Erythroblast (primary cell): ENCODE results near the gene CARD10.
A peak's percentile ranks its signal among the peaks of the same experiment; 100 is the strongest.

Experiments used
- DNase-seq, 2 experiments: peaks; one replicate each; lab custom pipeline; 2025; lab: John Stamatoyannopoulos, UW
- GATA1 ChIP-seq: IDR thresholded peaks from 2 replicates; pipeline ENCODE4 v1.6.1; 2011; ENCODE audit warnings: low read depth, mild to moderate bottlenecking, control low read depth, low read length, moderate library complexity
- POLR2A ChIP-seq: IDR thresholded peaks from 2 replicates; pipeline ENCODE4 v1.6.1; 2011; ENCODE audit warnings: mild to moderate bottlenecking, low read length

Gene CARD10

DNA sequence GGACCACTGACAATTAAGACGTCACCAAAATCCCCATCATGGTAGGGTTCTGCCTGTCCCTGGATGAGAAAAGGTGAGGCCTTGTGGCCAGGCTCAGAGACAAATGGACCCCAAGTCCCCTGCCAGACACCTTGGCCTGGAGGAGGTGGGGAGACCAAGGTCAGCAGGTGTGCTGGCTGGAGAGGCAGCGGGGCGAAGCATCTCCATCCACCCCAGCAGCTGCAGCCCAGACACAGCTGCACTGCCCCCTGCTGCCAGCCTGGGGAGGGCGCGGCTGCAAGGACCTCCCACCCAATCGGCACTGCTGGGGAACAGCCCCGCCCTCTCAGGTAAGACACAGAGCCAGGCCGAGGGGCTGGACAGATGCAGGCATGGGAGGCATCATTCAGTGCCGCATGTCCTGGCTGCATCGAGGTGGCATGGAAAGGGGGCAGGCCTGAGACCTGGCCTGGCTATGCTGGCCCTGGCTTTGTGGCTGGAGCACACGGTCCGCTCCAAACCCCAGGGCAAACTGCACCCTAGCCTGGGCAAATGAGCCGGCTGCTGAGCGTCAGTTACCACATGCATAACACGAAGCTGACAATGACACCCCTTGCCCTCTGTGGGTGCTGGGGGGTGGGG, 20.8 kb downstream of the CARD10 start:
- peak; percentile 42 to 44 for DNase-seq
- TF ChIP-seq GATA1 (no peak), POLR2A (no peak)

DNA sequence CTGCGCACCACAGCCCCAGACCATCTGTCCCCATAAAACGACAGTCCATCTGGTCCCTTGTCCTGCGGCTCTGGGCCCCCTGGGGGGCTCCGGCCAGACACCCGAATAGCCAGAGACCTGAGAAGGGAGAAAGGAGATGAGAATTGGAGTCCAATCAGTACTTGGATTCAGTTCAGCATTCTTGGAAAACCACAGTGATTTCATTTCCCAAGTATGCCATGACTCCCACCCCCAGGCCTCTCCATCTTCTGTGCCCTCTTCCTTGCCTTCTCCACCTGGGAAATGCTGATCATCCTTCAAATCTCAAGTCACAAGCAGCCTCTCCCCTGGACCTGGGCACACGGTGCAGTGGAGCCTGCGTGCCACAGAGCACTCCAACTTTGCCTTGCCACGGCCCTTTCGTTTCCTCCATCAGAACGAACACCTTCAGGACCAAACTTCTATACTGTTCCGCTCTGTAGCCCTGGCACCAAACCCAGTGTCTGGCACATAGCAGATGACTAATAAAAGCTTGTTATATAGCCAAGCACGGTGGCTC, 22.1 kb downstream of the CARD10 start:
- DNase-seq, result no peak
- no peak for TF ChIP-seq POLR2A

DNA sequence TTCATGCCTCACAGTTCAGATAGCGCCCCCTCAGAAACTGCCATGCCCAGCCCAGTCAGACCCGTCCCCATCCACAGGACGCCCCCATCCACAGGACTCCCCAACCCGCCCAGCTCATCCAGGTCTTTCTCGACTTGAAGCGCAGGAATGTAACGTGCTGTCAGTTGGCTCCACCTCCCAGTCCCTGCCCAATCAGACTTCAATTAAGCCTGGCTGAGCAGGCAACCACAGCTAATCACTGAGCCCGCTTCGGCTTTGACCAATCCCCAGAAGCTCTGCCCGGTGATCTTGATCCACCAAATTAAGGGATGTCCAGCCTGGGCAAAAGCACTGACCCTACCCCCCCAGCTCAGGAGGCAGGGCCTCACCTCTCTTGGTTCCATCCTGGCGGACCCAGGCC, 22.6 kb downstream of the CARD10 start:
- TF ChIP-seq POLR2A (no peak), GATA1 (no peak)
- DNase-seq, result no peak

GRCh38 chr22:37493979-37494378, 25.2 kb downstream of the CARD10 start:
- TF ChIP-seq GATA1 (no peak), POLR2A (no peak)
- DNase-seq, result no peak

DNA sequence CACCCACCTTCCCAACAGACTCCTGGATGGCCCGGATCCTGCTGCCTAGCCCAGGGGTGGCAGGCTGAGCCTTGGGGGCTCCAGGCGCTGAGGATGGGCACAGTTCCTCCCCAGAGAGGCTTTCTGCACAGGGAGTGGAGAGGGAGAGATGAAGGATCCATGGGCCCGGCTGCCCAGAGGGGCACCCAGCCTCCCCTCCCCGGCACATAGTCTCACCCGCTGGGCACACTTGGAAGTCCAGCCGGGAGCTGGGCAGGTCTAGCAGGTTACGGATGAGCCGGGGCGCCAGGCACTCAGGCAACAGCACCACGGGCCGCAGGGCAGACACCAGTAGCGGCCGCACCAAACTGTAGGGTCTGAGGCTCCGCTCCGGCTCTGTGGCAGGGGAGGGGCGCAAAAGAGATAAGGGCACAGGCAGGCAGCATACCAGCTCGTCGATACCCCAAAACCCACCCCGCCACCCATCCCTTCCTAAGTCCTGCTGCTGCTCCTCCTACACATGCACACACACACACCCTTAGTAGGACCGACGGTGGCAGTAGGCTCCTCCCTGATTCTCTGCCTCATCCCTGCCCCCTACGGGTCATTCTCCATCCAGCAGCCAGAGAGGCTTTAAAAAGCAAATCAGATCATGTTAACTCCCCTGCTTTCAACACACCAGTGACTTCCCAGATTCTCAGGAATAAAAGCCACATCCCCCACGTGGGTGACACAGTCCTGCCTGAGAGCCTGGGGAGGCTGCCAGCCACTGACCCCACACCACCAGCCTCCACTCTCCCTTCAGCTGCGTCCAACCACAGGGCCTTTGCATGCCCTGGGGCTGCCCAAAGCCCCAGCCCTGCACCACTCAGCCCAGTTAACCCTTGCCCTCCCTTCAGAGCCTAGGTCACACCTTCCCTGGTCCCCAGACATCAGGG, 26.5 kb downstream of the CARD10 start:
- TF ChIP-seq POLR2A, result no peak
- no peak for TF ChIP-seq GATA1
- peak; percentile 49 to 54 for DNase-seq

DNA sequence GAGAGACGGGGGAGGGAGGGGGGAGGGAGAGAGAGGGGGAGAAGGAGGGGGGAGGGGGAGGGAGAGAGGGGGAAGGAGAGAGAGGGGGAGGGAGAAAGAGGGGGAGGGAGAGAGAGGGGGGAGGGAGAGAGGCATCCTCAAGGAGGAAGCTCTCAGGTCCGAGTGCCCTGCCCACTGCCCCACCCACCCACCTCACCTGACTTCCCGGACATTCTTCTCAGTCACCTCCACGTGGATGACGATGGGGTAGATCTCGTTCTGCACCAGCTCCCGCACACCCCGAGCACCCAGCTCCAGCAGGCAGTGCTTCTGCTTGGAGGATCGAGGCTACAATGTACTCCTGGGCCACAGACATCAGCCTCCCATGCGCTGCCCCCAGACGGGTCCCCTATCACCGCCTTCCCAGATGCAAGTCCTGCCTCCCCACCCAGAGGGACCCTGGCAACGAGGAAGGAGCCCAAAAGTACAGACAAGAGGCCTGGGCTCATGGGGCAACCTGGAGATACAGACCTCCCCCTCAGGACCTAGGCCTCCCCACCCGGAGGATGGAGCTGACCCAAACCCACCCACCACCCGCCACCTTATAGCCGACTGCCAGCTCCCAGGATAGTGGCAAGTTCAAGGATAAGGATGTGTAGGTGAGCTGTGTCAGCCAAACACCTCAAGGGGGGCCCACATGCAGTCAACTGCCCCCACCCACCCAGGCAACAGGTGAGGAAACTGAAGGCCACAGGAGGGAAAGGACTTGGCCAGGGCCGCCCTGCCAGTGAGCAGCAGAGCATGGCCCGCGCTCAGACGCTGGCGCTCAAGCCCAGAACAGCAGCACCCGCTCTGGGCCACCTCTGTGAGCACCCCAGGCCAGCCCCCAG, 27.4 kb downstream of the CARD10 start:
- DNase-seq, result no peak

GRCh38 chr22:37491106-37491505, 28.1 kb downstream of the CARD10 start:
- TF ChIP-seq GATA1 (no peak), POLR2A (no peak)
- no peak for DNase-seq

More for the DNA sequence above, 27.4 kb downstream of the CARD10 start:
- no peak for TF ChIP-seq GATA1
- TF ChIP-seq POLR2A, result no peak

DNA sequence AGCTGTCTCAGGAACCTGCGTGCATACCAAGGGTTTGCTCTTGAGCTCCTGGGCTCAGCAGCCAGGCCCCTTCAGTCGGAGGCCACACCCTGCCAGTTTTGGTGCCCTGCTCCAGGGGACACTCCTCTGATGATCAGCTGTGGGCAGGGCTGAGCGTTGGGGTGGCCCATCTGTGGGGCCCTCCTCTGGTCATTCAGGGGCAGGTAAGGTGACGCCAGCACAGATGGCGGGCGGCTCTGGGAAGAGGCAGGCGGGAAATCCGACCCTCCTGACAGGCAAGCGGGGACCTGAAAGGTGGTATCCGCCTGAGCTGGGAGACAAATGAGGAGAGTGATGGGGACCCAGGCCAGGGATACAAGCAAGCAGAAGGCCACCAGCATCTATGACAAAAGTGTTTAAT, 29.2 kb downstream of the CARD10 start:
- no peak for DNase-seq

GRCh38 chr22:37488337-37489135, 30.7 kb downstream of the CARD10 start:
- no peak for TF ChIP-seq POLR2A
- TF ChIP-seq GATA1, result no peak
- DNase-seq, result no peak

More for the DNA sequence above, 29.2 kb downstream of the CARD10 start:
- TF ChIP-seq POLR2A, result no peak
- TF ChIP-seq GATA1, result no peak

- DNase-seq, result no peak
- TF ChIP-seq POLR2A (no peak), GATA1 (no peak)
These were observed 31.6 kb downstream of the CARD10 start for GRCh38 chr22:37487571-37487970.

DNA sequence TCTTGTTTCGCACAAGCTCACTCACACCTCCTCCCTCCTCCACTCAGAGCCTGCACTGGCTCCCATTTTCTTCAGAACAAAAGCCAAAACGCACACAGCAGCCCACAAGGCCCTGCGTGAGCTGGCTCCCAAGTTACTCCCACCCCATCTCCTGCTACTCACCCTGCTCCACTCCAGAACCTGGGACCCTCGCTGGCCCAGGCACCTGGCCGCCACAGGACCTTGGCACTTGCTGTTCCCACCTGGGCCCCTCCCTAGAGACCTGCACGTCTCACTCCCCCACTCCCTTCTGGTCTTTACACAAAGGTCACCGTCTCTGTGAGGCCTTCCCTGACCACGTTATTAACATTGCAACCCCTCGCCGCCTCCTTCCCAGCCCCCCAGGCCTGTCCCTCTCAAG, 32.1 kb downstream of the CARD10 start:
- DNase-seq, result no peak
- TF ChIP-seq GATA1 (no peak), POLR2A (no peak)

DNA sequence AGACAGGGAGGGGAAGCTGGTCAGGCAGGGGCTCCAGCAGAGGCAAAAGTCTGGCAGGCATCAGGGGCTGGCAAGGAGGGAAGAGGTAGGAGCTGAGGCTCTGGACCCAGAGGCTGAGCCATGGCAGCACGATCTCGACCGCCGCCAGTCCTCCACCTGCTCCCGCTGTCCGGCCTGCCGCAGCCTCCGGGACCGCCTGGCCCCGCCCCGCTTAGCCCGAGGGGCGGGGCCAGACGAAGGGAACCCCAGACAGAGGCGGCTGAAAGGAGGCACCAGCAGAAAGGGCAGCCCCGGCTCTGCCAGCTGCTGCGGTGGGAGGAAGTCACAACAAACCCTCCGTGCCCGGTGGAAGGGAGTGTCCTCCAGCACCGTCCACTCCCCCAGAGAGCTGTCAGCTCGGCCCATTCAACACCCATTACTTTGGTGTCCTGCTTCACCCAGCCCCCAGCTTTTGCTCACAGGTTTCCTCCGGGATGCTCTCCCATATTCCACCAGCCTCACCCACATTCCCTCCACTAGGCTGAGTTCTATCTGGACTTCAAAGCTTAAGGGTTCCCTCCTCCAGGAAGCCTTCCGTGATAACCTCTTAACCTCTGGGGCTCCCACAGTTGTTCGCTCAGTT, 32.9 kb downstream of the CARD10 start, which contains the start of gene MFNG:
Gene MFNG (minus strand): TSS at position 161 of the 622 bp plus-strand sequence. CDS start 207 bp downstream, outside the sequence.
- TF ChIP-seq GATA1 (no peak), POLR2A (peak; percentile 62)
- DNase-seq, result peak; percentile 66 to 69
